Stimulated activated CD8-positive, alpha-beta memory T cell treated with anti-CD3 and anti-CD28 coated beads, Interleukin-12 subunit alpha, Interleukin-12 subunit beta, amount 100 ng/mL, for 24 hours (primary cell): ENCODE data around the gene SKOR2.
"Not testable (repeated sequence)": the region's sequence is repeated elsewhere in the genome, so short reads cannot be mapped to it uniquely, and the experiment has no call there.

ENCODE experiments used
- DNase-seq: peaks from one replicate; pipeline ENCODE4 v3.0.0-alpha.2; 2020; ENCODE audit errors: extremely low read depth

Gene SKOR2

GRCh38 chr18:47203626-47204464 is 47.6 kb downstream of the SKOR2 start:
- no peak for DNase-seq

GRCh38 chr18:47195961-47196360 is 55.5 kb downstream of the SKOR2 start:
- not testable (repeated sequence) for DNase-seq

DNA sequence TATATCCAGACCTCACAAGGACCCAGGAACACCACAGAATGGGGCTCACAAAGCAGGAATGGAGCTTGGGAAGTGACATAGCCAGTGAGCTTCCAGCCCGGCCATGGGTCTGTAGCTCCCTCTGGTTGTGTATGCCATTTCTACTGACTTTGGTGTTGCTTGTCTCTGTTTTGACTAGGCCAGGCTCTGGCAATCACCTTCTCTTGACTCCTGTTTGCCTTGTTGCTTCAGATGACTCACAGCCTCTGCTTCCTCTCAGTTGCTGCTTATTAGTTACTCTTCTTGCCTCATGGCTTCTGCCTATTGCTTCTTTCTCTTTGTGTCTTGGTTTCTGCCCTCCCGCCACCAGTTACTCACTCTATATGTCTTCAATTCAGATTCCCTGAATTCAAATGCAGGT is 59.5 kb downstream of the SKOR2 start:
- no peak for DNase-seq

DNA sequence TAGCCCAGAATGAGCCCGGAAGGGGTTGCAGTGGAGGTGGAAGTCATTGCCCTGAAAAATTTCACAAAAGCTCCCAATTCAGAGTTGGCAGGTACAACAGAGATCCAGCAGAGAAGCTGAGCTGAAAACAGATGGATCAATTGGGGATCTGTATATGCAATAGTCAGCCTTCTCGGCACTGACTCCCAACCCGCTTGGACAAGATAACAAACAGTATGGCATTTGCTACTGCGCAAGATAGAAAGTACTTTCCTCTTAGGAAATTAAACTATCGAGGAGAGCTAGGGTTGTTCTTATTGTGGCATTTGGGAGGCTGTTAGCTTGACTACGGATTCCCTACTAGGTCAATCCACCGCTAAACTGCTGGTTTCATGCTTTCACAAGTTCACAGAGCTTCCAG is 63.7 kb downstream of the SKOR2 start:
- DNase-seq, result no peak

DNA sequence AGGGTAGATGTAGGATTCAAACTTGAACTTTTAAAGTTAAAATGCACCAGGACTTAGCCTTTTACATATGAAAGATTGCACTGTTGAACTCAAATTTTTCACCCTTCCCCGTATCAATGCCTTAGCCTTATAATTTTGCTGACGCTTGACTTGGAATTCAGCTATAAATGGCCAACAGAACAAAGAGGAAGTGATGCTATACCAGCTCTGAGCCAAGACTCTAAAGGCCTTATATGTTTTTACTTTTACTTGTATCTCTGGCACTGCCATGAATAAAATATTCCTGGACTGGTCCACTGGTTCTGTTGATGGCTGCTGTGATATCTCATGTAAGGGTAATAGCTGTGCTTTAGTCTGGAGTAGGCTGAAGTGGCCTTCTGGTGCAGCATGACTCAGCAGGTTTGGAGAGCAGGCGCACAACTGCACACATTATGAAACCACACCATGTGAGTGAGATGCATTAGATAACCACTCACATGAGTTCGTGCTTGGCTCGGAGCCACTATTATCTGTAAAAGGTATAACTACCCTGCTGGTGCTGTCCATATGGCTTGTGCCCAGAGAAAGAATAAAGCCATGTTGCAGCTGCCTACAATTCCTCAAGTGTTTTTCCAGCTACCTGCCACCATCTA is 66.9 kb downstream of the SKOR2 start:
- no peak for DNase-seq

- not testable (repeated sequence) for DNase-seq
These were observed 69.3 kb downstream of the SKOR2 start for GRCh38 chr18:47182156-47182555.

GRCh38 chr18:47180765-47181164 is 70.7 kb downstream of the SKOR2 start:
- DNase-seq, result no peak

GRCh38 chr18:47179520-47179919 is 71.9 kb downstream of the SKOR2 start:
- no peak for DNase-seq

GRCh38 chr18:47175898-47176575 is 75.4 kb downstream of the SKOR2 start, which contains the start of gene IER3IP1:
TSS of gene IER3IP1 (minus strand) at chr18:47176364. CDS start at chr18:47176277, 87 bp downstream.
- DNase-seq, result peak; percentile 75

DNA sequence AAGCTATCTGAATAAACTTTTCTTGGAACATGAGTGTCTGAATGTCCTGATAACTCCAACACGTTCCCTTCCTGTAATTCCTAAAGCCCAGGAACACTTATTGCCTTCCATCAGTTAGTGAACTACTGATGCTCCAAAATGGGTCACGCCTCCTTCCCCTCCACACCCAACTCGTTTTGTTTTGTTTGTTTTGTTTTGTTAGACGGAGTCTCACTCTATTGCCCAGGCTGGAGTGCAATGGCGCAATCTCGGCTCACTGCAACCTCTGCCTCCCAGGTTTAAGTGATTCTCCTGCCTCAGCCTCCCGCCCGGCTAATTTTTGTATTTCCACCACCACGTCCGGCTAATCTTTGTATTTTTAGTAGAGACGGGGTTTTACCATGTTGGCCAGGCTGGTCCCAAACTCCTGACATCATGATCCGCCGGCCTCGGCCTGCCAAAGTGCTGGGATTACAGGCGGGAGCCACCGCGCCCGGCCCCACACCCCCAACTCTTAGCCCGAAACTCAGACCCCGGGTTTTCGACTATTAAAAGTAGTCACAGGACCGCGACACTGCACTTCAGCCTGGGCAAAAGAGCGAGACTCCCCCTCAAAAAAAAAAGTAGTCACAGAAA is 76.1 kb downstream of the SKOR2 start:
- DNase-seq, result no peak

DNA sequence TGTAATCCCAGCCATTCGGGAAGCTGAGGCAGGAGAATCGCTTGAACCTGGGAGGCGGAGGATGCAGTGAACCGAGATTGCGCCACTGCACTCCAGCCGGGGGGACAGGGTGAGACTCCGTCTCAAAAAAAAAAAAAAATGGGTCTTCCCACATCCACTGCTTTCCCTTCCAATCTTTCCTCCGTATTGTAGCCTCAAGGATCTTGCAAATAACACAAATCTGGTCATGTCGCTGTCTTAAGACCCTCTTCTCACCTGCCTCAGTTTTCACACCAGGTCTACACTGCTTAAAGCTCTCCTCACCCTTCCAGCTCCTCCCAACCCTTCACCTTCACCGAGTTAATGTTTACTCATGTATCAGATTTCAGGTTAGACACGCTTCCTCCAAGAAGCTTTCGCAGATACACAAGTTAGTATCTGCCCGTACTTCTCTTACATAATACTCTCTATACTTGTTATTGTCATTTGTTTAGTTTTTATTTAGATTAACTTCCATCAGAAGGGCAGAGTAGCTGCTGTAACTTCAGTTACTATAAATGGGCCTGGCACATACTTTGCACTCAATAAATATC is 76.8 kb downstream of the SKOR2 start:
- DNase-seq, result no peak

- no peak for DNase-seq
These were observed 79.0 kb downstream of the SKOR2 start for GRCh38 chr18:47172476-47172875.

DNA sequence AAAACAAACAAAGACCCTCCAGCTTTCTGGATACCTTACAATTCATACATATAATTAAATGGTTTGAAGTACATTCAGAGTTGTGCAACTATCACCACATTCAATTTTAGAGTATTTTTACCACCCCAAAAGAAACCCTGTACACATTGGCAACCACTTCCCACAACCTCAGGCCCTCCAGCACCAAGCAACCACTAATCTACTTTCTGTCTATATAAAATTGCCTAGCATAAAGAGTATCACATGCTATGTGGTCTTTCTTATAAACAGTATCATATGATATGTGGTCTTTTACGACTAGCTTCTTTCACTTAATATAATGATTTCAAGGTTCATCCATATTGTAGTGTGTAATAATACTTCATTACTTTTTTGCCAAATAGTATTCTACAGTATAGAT is 82.5 kb downstream of the SKOR2 start:
- DNase-seq, result no peak

DNA sequence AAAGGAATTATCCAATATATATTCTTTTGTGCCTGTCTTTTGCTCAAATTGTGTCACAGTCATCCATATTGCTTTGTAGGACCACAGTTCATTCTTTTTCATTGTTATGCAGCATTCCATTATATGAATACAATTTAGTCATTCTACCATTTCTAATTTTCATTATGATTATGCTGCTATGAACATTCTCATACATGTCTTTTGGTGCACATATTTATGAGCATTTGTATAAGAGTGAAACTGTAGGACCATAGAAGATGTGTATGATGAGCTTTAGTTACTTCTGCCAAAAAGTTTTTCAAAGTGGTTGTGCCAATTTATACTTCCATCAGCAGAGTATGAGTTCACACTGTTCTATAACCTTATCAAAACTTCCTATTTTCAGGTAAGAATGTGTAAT is 83.0 kb downstream of the SKOR2 start:
- DNase-seq, result no peak

GRCh38 chr18:47166294-47166693 is 85.2 kb downstream of the SKOR2 start:
- no peak for DNase-seq

- no peak for DNase-seq
These were observed 88.2 kb downstream of the SKOR2 start for GRCh38 chr18:47163241-47163640.

DNA sequence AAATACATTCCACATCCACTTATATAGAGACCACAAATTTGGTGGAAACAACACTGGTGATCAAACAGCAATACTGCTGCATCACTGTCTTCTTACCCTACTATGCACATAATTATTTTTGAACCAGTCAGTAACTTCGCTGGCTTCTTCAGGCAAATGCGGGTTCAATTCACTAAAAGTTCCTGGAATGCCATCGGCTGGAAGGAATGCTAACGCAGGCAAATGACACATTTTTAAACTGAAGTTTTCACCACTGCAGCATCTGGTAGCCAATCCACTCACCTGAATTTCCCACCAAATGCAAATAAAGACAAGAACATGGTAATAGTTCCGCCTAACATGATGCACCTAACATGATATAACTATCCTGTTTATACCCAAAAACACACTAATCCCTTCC is 91.2 kb downstream of the SKOR2 start:
- no peak for DNase-seq

GRCh38 chr18:47158404-47158803 is 93.1 kb downstream of the SKOR2 start:
- DNase-seq, result not testable (repeated sequence)
